Fibroblast of the aortic adventitia (primary cell): ENCODE data around the gene IL17RA. TPM values are rescaled to one million over a fixed set of nuclear protein-coding genes. Genes with fewer than 3 reads are reported as not detected.
A peak's percentile ranks its signal among the peaks of the same experiment; 100 is the strongest.

Experiments
- DNase-seq: peaks from one replicate; pipeline ENCODE4 v3.0.0-alpha.2; 2010; ENCODE audit warnings: low read depth
- H3K4me3 ChIP-seq: 2 replicates; pipeline ENCODE4 v1.5.1; 2011; ENCODE audit warnings: low read depth, mild to moderate bottlenecking, control low read depth, low read length, moderate library complexity
- total RNA-seq: library from RNA; depleted of rRNA; stranded (reverse); fragments of >200 nt; gene quantifications from 2 replicates; pipeline ENCODE4 v1.2.3, GENCODE V29; 2012; ENCODE audit warnings: low replicate concordance
- TF ChIP-seq, protein P1 (sequence below): IDR thresholded peaks from 2 replicates; pipeline ENCODE4 v1.5.1; 2011; ENCODE audit warnings: mild to moderate bottlenecking, low read length, control low read depth, inconsistent platforms; ENCODE audit not compliant: insufficient read depth

The IL17RA gene
- total RNA-seq, 1 donor, result 5.2 TPM

DNA sequence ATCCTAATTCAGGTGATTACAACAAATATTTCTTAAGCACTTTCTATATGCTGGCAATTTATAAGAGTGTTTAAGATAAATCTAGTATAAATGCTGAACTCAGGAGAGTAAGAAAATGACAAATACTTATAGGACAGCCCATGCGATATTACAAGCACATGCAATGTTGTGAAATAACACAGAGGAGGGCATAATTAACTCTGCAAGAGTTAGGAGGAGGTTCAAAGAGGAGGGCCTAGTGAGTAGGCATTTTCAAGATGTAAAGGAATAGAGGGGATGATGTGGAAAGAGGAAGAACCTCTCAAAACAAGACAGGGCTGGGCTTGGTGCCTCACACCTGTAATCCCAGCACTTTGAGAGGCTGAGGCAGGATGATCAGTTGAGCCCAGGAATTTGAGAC, 37.1 kb upstream of the IL17RA start:
- TF ChIP-seq, protein P1, sequence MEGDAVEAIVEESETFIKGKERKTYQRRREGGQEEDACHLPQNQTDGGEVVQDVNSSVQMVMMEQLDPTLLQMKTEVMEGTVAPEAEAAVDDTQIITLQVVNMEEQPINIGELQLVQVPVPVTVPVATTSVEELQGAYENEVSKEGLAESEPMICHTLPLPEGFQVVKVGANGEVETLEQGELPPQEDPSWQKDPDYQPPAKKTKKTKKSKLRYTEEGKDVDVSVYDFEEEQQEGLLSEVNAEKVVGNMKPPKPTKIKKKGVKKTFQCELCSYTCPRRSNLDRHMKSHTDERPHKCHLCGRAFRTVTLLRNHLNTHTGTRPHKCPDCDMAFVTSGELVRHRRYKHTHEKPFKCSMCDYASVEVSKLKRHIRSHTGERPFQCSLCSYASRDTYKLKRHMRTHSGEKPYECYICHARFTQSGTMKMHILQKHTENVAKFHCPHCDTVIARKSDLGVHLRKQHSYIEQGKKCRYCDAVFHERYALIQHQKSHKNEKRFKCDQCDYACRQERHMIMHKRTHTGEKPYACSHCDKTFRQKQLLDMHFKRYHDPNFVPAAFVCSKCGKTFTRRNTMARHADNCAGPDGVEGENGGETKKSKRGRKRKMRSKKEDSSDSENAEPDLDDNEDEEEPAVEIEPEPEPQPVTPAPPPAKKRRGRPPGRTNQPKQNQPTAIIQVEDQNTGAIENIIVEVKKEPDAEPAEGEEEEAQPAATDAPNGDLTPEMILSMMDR, result no peak
- DNase-seq, result no peak
- H3K4me3 ChIP-seq, result no peak overlapping the region

DNA sequence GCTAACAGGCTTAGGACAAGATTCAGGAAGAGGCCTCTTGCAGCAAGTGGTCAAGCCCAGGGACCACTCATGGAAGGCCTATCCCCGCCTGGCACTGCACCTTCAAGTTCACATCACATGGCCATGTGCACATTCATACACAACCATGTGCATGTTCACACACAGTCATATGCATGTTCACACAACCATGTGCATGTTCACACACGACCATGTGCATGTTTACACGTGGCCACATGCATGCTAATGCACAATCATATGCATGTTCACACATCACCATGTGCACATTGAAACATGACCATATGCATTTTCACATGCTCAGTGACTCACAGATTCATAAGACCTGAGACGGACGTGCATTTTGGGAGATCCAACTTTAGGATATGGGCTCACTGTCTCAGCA, 28.7 kb upstream of the IL17RA start:
- TF ChIP-seq, protein P1, result no peak
- DNase-seq, result no peak
- no peak overlapping the region for H3K4me3 ChIP-seq

DNA sequence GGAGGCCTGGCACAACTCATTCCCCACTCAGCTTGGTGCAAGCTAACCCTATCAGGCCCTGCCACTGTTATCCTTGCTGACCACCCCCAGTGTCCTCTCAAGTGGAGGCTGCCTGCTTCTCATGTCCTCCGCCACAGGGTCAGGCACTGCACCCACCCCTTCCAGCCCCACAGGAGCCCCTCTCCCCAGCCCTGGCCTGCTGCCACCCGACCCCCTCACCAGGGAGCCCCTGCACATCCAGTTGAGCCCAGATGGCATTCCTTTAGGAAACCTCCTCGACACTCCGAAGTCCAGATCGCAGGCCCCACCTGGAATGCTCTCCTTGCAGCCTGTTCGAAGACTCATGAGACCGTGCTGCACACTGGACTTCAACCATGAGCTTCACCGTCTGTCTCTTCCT, 28.0 kb upstream of the IL17RA start:
- TF ChIP-seq, protein P1, result no peak
- no peak for DNase-seq
- H3K4me3 ChIP-seq, result no peak overlapping the region

DNA sequence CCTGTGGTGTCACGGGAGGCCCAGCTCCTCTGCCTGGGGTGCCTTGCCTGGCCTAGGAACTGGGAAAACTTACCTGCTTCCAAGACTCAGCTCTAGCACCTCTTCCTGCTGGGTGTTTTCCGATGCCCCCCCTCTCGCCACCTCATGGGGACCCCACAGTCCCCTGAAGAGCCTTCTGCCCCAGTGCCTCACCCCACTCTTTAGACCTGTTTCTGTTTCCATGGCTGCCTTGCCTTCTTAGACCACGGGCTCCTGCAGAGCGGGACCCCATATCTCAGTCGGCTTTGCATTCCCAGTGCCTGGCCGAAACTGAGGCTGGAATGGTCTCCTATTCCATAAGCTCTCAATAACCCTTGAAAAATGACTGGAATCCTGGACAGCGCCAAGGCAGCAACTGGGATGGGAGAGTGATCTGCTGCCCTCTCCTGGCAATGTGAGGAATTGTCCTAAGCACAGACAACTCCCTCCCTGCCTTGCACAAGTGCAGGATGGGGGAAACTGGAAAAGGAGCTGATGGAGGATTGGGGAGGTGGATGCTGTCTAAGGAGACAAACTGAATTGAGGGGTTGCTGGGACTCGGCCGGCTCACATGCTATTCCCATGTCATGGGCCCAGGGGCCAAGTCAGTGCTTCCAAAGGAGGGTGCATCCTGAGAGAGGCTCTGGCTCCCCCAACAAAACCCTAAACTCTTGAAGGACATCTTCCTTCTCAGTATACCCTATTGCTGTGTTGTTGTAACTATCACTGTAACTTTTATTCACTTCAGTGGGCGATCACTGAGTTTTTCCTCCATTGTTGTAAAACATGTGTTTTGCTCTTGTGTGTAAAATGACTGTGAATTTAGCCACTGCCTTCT, 26.6 kb upstream of the IL17RA start:
- TF ChIP-seq, protein P1, result peak; percentile 97
- peak; percentile 82 for DNase-seq

DNA sequence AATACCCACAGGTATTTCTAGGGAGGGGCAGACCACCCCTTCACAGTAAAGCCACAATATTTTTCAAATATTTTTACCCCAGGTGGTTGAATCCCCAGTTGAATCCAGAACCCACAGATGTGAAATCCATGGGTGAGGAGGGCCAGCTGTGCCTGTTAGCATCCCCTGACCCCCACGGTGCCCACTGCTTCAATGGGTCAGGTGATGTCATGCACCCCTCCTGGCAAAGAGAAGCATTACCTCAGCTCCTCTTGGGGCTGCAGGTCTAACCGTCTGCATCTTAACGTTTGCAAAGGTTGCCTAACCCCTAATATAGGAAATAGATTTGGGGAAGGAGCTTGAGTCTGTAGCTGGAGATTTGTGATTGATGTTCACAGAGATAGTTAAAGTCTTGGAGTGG, 24.7 kb upstream of the IL17RA start:
- H3K4me3 ChIP-seq, result no peak overlapping the region
- TF ChIP-seq, protein P1, result no peak
- DNase-seq, result no peak

More for the DNA sequence above, 26.6 kb upstream of the IL17RA start:
- H3K4me3 ChIP-seq, result no peak overlapping the region

DNA sequence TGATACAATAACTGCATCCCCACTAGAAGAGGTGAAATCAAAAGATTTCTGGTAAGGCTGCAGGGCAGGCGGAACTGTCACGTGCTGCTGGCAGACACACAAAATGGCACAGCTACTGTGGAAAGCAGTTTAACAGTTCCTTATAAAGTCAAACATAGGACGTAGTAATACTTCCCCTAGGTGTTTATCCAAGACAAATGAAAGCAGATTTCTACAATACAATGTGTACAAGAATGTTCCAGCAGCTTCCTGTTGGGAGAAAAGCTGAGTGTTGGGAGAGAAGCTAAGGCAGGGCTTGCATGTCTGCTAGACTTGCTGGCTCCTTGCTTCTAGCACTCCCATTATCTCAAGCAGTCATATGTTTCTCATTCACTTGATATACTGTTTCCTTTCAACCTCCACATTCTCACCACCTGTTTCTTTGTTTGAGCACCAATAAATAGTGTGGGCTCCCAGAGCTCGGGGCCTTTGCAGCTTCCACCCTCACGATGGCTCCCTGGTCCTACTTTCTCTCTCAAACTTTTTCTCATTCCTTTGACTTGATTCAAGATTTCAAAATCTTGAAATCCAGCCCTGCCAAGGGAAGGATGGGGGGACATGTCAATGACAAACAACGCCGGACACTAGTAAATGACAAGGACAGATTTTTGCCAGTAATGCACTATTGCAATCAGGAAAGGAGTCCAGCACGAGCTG, 21.2 kb upstream of the IL17RA start:
- no peak overlapping the region for H3K4me3 ChIP-seq
- peak; percentile 20 for DNase-seq
- TF ChIP-seq, protein P1, result no peak
